ENCODE measurements around the gene SLC41A3. TPM values are rescaled to one million over a fixed set of nuclear protein-coding genes. Genes with fewer than 3 reads are reported as not detected.
A peak's percentile ranks its signal among the peaks of the same experiment; 100 is the strongest.

SLC41A3 gene
- total and polyA plus RNA-seq, 2 experiments from 2014 or later: 19.8 to 56.0 TPM

DNA sequence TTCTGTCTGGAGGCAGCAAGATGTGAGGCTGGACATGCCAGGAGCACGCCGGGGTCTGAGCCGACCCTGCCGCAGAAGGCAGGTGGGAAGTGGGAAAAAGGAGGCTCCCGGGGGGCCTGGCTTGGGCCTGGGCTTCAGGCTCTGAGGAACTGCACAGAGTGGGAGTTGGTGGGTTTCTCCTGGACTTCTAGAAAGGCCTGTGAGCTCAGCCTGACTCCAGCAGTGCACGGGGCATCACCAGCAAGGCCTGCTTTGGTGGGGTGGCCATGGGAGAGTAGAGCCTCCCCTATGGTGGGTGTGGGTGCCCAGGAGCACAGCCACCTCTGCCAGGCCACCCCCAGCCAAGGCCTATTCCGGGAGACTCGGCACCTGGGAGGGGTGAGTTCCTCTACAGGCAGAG, 18.1 kb upstream of the SLC41A3 start:
- TF ChIP-seq EZH2phosphoT487 (IDR thresholded peaks at IDR 0.05; ENCODE audit: insufficient read depth, low read depth) (no peak), EZH2 (IDR thresholded peaks at IDR 0.05; ENCODE audit: insufficient read depth, poor library complexity, severe bottlenecking) (no peak)
- H3K79me2 ChIP-seq (ENCODE audit: insufficient read depth): no peaks in the 10 kb centered on the region
- H2AFZ ChIP-seq: peak overlapping the region; percentile 76
- H3F3A ChIP-seq (ENCODE audit: insufficient read depth): no peaks in the 10 kb centered on the region
- no peaks in the 10 kb centered on the region for H3K36me3 ChIP-seq (ENCODE audit: low read depth)
- in situ Hi-C loops (cut with MboI): no loop called here
- 0 out of 2 replicates have a peak overlapping the region, but pooled peaks have one; percentile 56 for H3K9ac ChIP-seq
- no peaks in the 10 kb centered on the region for H3K9me3 ChIP-seq (ENCODE audit: low read depth)
- no peaks in the 10 kb centered on the region for H3K27me3 ChIP-seq (replicated peaks; ENCODE audit: insufficient read depth)
- DNase-seq: no peak
- 60 to 67% methylated on average over 8 of the region's 8 CpGs for WGBS, 2 experiments (ENCODE audit: low coverage in 1 of 2, low lambda C conversion rate in 2 of 2, missing lambda C conversion rate in 2 of 2)
- H3K4me3 ChIP-seq: no peak overlapping the region
- H3K9me2 ChIP-seq (ENCODE audit: insufficient read depth): no peaks in the 10 kb centered on the region
- no peak overlapping the region for H3K4me2 ChIP-seq (ENCODE audit: unreplicated experiment)
- no peak overlapping the region for H3K27ac ChIP-seq
- H4K20me1 ChIP-seq (ENCODE audit: insufficient read depth): no peaks in the 10 kb centered on the region
- peaks cover 8% of the 10 kb centered on the region for H3K4me1 ChIP-seq (ENCODE audit: insufficient read depth)

DNA sequence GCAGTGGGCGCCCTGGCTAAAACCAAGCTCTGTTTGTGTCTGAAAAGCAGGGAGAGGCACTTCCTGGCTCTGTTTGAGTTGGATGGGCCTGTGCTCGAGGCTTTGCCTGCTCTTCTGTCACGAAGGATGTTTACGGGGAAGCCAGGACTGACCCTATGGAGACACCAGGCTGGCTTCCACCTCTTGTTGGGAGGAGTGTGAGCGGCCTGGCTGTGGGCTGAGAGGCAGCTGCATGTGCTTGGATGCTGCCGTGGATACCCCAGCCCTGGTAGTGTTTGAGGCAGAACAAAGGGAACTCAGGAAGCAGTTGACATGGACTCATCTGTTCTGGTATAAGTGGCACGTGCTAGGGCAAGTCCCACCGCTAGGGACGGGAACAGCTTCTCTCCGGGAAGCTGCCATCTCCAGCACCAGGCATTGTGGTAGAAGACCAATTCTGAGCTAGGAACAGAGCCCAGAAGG, 17.6 kb upstream of the SLC41A3 start:
- 75 to 77% methylated on average over 10 of the region's 10 CpGs for WGBS, 2 experiments (ENCODE audit: low coverage in 1 of 2, low lambda C conversion rate in 2 of 2, missing lambda C conversion rate in 2 of 2)
- no peak overlapping the region for H2AFZ ChIP-seq
- in situ Hi-C loops (cut with MboI): no loop called here
- no peak overlapping the region for H3K4me2 ChIP-seq (ENCODE audit: unreplicated experiment)
- H3K9ac ChIP-seq: no peak overlapping the region
- DNase-seq: no peak
- no peaks in the 10 kb centered on the region for H3K9me2 ChIP-seq (ENCODE audit: insufficient read depth)
- H3K9me3 ChIP-seq (ENCODE audit: low read depth): no peaks in the 10 kb centered on the region
- no peaks in the 10 kb centered on the region for H3K36me3 ChIP-seq (ENCODE audit: low read depth)
- no peaks in the 10 kb centered on the region for H3K79me2 ChIP-seq (ENCODE audit: insufficient read depth)
- H3K4me1 ChIP-seq (ENCODE audit: insufficient read depth): peaks cover 8% of the 10 kb centered on the region
- no peaks in the 10 kb centered on the region for H4K20me1 ChIP-seq (ENCODE audit: insufficient read depth)
- no peak for TF ChIP-seq EZH2phosphoT487 (IDR thresholded peaks at IDR 0.05; ENCODE audit: insufficient read depth, low read depth)
- no peak for TF ChIP-seq EZH2 (IDR thresholded peaks at IDR 0.05; ENCODE audit: insufficient read depth, poor library complexity, severe bottlenecking)
- H3K4me3 ChIP-seq: no peak overlapping the region
- no peaks in the 10 kb centered on the region for H3F3A ChIP-seq (ENCODE audit: insufficient read depth)
- H3K27me3 ChIP-seq (replicated peaks; ENCODE audit: insufficient read depth): no peaks in the 10 kb centered on the region
- H3K27ac ChIP-seq: no peak overlapping the region

GRCh38 chr3:126100634-126101301, 16.8 kb upstream of the SLC41A3 start:
- TF ChIP-seq EZH2 (IDR thresholded peaks at IDR 0.05; ENCODE audit: insufficient read depth, poor library complexity, severe bottlenecking) (no peak), EZH2phosphoT487 (IDR thresholded peaks at IDR 0.05; ENCODE audit: insufficient read depth, low read depth) (no peak)
- in situ Hi-C loops (cut with MboI): no loop called here
- no peak overlapping the region for H2AFZ ChIP-seq

GRCh38 chr3:126100269-126100633, 16.3 kb upstream of the SLC41A3 start:
- 55% methylated on average over 4 of the region's 4 CpGs for WGBS, 2 experiments (ENCODE audit: low coverage in 1 of 2, low lambda C conversion rate in 2 of 2, missing lambda C conversion rate in 2 of 2)
- H3K36me3 ChIP-seq (ENCODE audit: low read depth): no peaks in the 10 kb centered on the region
- DNase-seq: no peak
- no peak overlapping the region for H2AFZ ChIP-seq
- H3K4me2 ChIP-seq (ENCODE audit: unreplicated experiment): no peak overlapping the region
- no peaks in the 10 kb centered on the region for H3K79me2 ChIP-seq (ENCODE audit: insufficient read depth)
- H3K9ac ChIP-seq: no peak overlapping the region
- no peaks in the 10 kb centered on the region for H4K20me1 ChIP-seq (ENCODE audit: insufficient read depth)
- H3K4me3 ChIP-seq: no peak overlapping the region
- TF ChIP-seq EZH2phosphoT487 (IDR thresholded peaks at IDR 0.05; ENCODE audit: insufficient read depth, low read depth): no peak
- no peak for TF ChIP-seq EZH2 (IDR thresholded peaks at IDR 0.05; ENCODE audit: insufficient read depth, poor library complexity, severe bottlenecking)
- peaks cover 8% of the 10 kb centered on the region for H3K4me1 ChIP-seq (ENCODE audit: insufficient read depth)
- no peak overlapping the region for H3K27ac ChIP-seq
- in situ Hi-C loops (cut with MboI): no loop called here
- no peaks in the 10 kb centered on the region for H3K27me3 ChIP-seq (replicated peaks; ENCODE audit: insufficient read depth)
- H3K9me3 ChIP-seq (ENCODE audit: low read depth): no peaks in the 10 kb centered on the region
- H3F3A ChIP-seq (ENCODE audit: insufficient read depth): no peaks in the 10 kb centered on the region
- H3K9me2 ChIP-seq (ENCODE audit: insufficient read depth): no peaks in the 10 kb centered on the region

More at GRCh38 chr3:126100634-126101301, 16.8 kb upstream of the SLC41A3 start:
- H3F3A ChIP-seq (ENCODE audit: insufficient read depth): no peaks in the 10 kb centered on the region
- H3K4me3 ChIP-seq: no peak overlapping the region
- no peaks in the 10 kb centered on the region for H3K9me2 ChIP-seq (ENCODE audit: insufficient read depth)
- no peaks in the 10 kb centered on the region for H4K20me1 ChIP-seq (ENCODE audit: insufficient read depth)
- peak; percentile 59 for DNase-seq
- 38 to 41% methylated on average over 17 to 18 of the region's 18 CpGs for WGBS, 2 experiments (ENCODE audit: low coverage in 1 of 2, low lambda C conversion rate in 2 of 2, missing lambda C conversion rate in 2 of 2)
- H3K79me2 ChIP-seq (ENCODE audit: insufficient read depth): no peaks in the 10 kb centered on the region
- no peaks in the 10 kb centered on the region for H3K36me3 ChIP-seq (ENCODE audit: low read depth)
- H3K27me3 ChIP-seq (replicated peaks; ENCODE audit: insufficient read depth): no peaks in the 10 kb centered on the region
- H3K9me3 ChIP-seq (ENCODE audit: low read depth): no peaks in the 10 kb centered on the region
- H3K4me1 ChIP-seq (ENCODE audit: insufficient read depth): peaks cover 8% of the 10 kb centered on the region
- no peak overlapping the region for H3K27ac ChIP-seq
- H3K9ac ChIP-seq: no peak overlapping the region
- H3K4me2 ChIP-seq (ENCODE audit: unreplicated experiment): no peak overlapping the region
